Bladder microvascular endothelial cell (primary cell): ENCODE measurements around the gene NKX6-2. TPM values are rescaled to one million over a fixed set of nuclear protein-coding genes. Genes with fewer than 3 reads are reported as not detected.

Experiments
- total RNA-seq: library from RNA; depleted of rRNA; stranded (reverse); fragments of >200 nt; gene quantifications from 2 replicates; pipeline ENCODE4 v1.2.3, GENCODE V29; 2014

NKX6-2 gene
- total RNA-seq: not detected in 2 replicates

GRCh38 chr10:132785723-132786475 lies at the start of gene NKX6-2:
Gene NKX6-2, minus strand, starts transcription at chr10:132786147. Its CDS starts 199 bp downstream, at chr10:132785948.

Other genes with a start within 250 kb of the NKX6-2 start
- 23.9 and 29.8 TPM in 2 replicates for gene INPP5A, start 248.4 kb downstream of the NKX6-2 start, total RNA-seq
- gene CFAP46, start 156.4 kb upstream of the NKX6-2 start, total RNA-seq: 0.16 and 0.82 TPM in 2 replicates